ENCODE results near the gene GSG1. TPM values are rescaled to one million over a fixed set of nuclear protein-coding genes. Genes with fewer than 3 reads are reported as not detected.

The GSG1 gene
- total and polyA plus RNA-seq, 8 donors = not detected

GRCh38 chr12:13101821-13102375 lies 1.6 kb downstream of the GSG1 start:
- H3K36me3 ChIP-seq = no peaks in the 10 kb centered on the region
- peak overlapping the region; percentile 47 to 63 (median 58) for H3K4me3 ChIP-seq
- intact Hi-C loops (cut with DNase I; ENCODE audit: low total_unique reads) = no loop called here
- TF ChIP-seq POLR2A (IDR thresholded peaks at IDR 0.05) (no peak), EP300 (IDR thresholded peaks at IDR 0.05) (no peak), POLR2AphosphoS5 (IDR thresholded peaks at IDR 0.05) (no peak)
- TF ChIP-seq, protein P1, sequence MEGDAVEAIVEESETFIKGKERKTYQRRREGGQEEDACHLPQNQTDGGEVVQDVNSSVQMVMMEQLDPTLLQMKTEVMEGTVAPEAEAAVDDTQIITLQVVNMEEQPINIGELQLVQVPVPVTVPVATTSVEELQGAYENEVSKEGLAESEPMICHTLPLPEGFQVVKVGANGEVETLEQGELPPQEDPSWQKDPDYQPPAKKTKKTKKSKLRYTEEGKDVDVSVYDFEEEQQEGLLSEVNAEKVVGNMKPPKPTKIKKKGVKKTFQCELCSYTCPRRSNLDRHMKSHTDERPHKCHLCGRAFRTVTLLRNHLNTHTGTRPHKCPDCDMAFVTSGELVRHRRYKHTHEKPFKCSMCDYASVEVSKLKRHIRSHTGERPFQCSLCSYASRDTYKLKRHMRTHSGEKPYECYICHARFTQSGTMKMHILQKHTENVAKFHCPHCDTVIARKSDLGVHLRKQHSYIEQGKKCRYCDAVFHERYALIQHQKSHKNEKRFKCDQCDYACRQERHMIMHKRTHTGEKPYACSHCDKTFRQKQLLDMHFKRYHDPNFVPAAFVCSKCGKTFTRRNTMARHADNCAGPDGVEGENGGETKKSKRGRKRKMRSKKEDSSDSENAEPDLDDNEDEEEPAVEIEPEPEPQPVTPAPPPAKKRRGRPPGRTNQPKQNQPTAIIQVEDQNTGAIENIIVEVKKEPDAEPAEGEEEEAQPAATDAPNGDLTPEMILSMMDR (IDR thresholded peaks at IDR 0.05) = no peak
- H3K9me3 ChIP-seq = no peaks in the 10 kb centered on the region
- DNase-seq = peak in 1 of 2 donors; percentile 59
- H3K4me1 ChIP-seq = peaks cover 18 to 52% (median 42%) of the 10 kb centered on the region in 4 donors
- H3K27me3 ChIP-seq = no peaks in the 10 kb centered on the region
- 48 to 51% (median 51%) methylated on average over 10 of the region's 10 CpGs for WGBS, 5 donors
- H3K27ac ChIP-seq = peak overlapping the region; percentile 87 to 95 (median 94)

- H3K27ac ChIP-seq = peak overlapping the region; percentile 87 to 95 (median 94)
- intact Hi-C loops (cut with DNase I; ENCODE audit: low total_unique reads) = no loop called here
- 2 to 5% (median 3%) methylated on average over 19 to 79 of the region's 79 CpGs for WGBS, 5 donors
- no peak for TF ChIP-seq POLR2A (IDR thresholded peaks at IDR 0.05)
- TF ChIP-seq, protein P1 (IDR thresholded peaks at IDR 0.05) = no peak
- peak in 2 of 3 donors; percentile 76 to 79 for TF ChIP-seq POLR2AphosphoS5 (IDR thresholded peaks at IDR 0.05)
- TF ChIP-seq EP300 (IDR thresholded peaks at IDR 0.05) = peak; percentile 69
- H3K27me3 ChIP-seq = no peaks in the 10 kb centered on the region
- no peaks in the 10 kb centered on the region for H3K9me3 ChIP-seq
- H3K36me3 ChIP-seq = no peaks in the 10 kb centered on the region
- DNase-seq = peak; percentile 88 to 98
- H3K4me3 ChIP-seq = peak overlapping the region; percentile 47 to 63 (median 58)
- H3K4me1 ChIP-seq = peaks cover 18 to 54% (median 42%) of the 10 kb centered on the region in 4 donors
These were observed 2.3 kb downstream of the GSG1 start for GRCh38 chr12:13100882-13101769.

DNA sequence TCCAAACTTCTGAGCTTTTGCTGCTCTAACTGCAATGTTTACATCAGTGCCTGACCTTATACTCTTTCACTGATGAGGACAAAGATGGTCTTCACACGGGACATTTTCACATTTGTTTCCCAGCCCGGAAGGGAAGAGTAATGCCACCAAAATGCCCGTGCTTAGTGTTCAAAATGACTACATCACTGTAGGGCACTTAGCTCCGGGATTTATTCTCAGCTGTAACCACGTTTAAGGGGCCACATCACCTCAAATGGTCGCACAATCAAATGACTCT lies 2.9 kb downstream of the GSG1 start:
- Histone ChIP-seq H3K27me3 (no peaks in the 10 kb centered on the region), H3K4me3 (peak overlapping the region; percentile 47 to 63 (median 58)), H3K4me1 (peaks cover 18 to 58% (median 45%) of the 10 kb centered on the region in 4 donors), H3K27ac (peak overlapping the region; percentile 87 to 95 (median 94)), H3K9me3 (no peaks in the 10 kb centered on the region), H3K36me3 (no peaks in the 10 kb centered on the region)
- TF ChIP-seq POLR2A (IDR thresholded peaks at IDR 0.05) = no peak
- TF ChIP-seq, protein P1 (IDR thresholded peaks at IDR 0.05) = no peak
- TF ChIP-seq POLR2AphosphoS5 (IDR thresholded peaks at IDR 0.05) = no peak
- no peak for TF ChIP-seq EP300 (IDR thresholded peaks at IDR 0.05)
- DNase-seq = no peak
- 11 to 24% (median 15%) methylated on average over 6 of the region's 6 CpGs for WGBS, 5 donors
- intact Hi-C loops (cut with DNase I; ENCODE audit: low total_unique reads) = no loop called here

- Histone ChIP-seq H3K27ac (peak overlapping the region; percentile 24 to 95 (median 94)), H3K27me3 (no peaks in the 10 kb centered on the region), H3K4me1 (peaks cover 18 to 62% (median 46%) of the 10 kb centered on the region in 4 donors), H3K36me3 (no peaks in the 10 kb centered on the region), H3K9me3 (no peaks in the 10 kb centered on the region), H3K4me3 (peak overlapping the region in 1 of 4 donors; percentile 60)
- peak in 1 of 2 donors; percentile 46 for DNase-seq
- TF ChIP-seq POLR2AphosphoS5 (IDR thresholded peaks at IDR 0.05) = no peak
- no peak for TF ChIP-seq EP300 (IDR thresholded peaks at IDR 0.05)
- no peak for TF ChIP-seq POLR2A (IDR thresholded peaks at IDR 0.05)
- TF ChIP-seq, protein P1 (IDR thresholded peaks at IDR 0.05) = no peak
- intact Hi-C loops (cut with DNase I; ENCODE audit: low total_unique reads) = loop anchor here (5.0 kb wide), 1 partner anchor 112 kb away; no protein-coding TSS in a partner anchor
- WGBS, 5 donors = 84 to 91% (median 87%) methylated on average over 10 of the region's 10 CpGs
These were observed 3.4 kb downstream of the GSG1 start for GRCh38 chr12:13099844-13100604.
